Glutamatergic neuron (in vitro differentiated cells): ENCODE results near the gene ZNF365. TPM values are rescaled to one million over a fixed set of nuclear protein-coding genes. Genes with fewer than 3 reads are reported as not detected.

Experiments used
- DNase-seq: peaks from one replicate; pipeline ENCODE4 v3.0.0; 2022
- H3K27ac Mint-ChIP-seq: one replicate; pipeline ENCODE4 v1.8.0; 2020; ENCODE audit warnings: mild to moderate bottlenecking, mixed read lengths, inconsistent platforms; ENCODE audit not compliant: unreplicated experiment
- H3K27me3 Mint-ChIP-seq: one replicate; pipeline ENCODE4 v1.8.0; 2020; ENCODE audit warnings: mild to moderate bottlenecking, moderate library complexity, mixed read lengths, inconsistent platforms; ENCODE audit not compliant: unreplicated experiment
- H3K36me3 Mint-ChIP-seq: one replicate; pipeline ENCODE4 v1.8.0; 2020; ENCODE audit warnings: mild to moderate bottlenecking, mixed read lengths, inconsistent platforms; ENCODE audit not compliant: unreplicated experiment
- H3K4me1 Mint-ChIP-seq: one replicate; pipeline ENCODE4 v1.8.0; 2020; ENCODE audit warnings: mild to moderate bottlenecking, low read depth, mixed read lengths, inconsistent platforms; ENCODE audit not compliant: unreplicated experiment
- H3K4me3 Mint-ChIP-seq: one replicate; pipeline ENCODE4 v1.8.0; 2020; ENCODE audit warnings: mild to moderate bottlenecking, mixed read lengths, inconsistent platforms; ENCODE audit not compliant: unreplicated experiment
- H3K9me3 Mint-ChIP-seq: one replicate; pipeline ENCODE4 v1.8.0; 2020; ENCODE audit warnings: mild to moderate bottlenecking, moderate library complexity, mixed read lengths, inconsistent platforms; ENCODE audit not compliant: unreplicated experiment
- total RNA-seq: library from RNA; stranded (reverse); fragmentation: NEBNext Ultra II Directional; extraction: Animal tissue kit (Norgen Biotek cat#: 25700); gene quantifications from one replicate; pipeline ENCODE4 v1.2.1, GENCODE V29; 2021; ENCODE audit not compliant: unreplicated experiment
- TF ChIP-seq, protein P1 (sequence below): fragments of 200-600 bp; sonication (generic); IDR thresholded peaks from one replicate; pipeline ENCODE4 v1.5.0; 2021; ENCODE audit not compliant: partially characterized antibody, unreplicated experiment

Gene ZNF365
- total RNA-seq, 1 donor from 2014 or later: 0.76 TPM

DNA sequence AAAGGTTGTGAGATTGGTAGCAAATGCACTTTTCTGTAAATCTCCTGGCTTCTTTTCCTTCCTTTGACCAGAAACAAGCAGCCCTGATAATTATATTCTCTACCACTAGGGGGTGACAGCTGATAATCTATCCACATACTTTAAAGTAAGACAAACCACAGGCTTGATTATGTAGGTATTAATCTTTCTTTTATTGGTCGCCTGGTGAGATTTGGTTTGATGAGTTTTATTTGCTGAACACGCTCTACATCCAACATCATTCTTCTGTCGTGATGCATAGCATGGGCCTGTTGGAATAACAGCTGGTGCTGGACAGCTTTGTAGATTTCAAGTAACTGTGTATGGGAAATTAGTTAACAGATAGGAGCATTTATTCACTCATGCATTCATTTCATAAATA, 63.5 kb downstream of the ZNF365 start:
- Mint-ChIP-seq H3K4me3 (no peak overlapping the region), H3K36me3 (no peaks in the 10 kb centered on the region), H3K9me3 (no peaks in the 10 kb centered on the region)

DNA sequence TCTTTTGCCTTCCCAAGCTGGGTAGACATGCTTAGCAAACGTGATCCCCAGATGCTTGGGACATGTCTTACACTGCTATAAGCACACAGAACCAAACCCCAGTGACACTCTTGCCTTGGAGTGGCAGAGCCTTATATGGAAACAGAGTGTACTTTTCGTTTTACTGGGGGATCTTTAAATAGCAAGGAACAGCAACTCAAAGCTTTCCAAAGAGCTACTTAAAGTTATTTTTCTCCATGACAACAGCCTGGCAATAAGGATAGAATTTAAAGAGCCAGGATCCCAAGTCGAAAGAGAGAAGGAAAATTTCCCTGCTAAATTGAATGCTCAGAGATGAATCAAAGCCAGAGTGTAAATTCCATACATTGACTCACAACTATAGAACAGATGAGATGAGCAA, 67.8 kb downstream of the ZNF365 start:
- H3K4me1 Mint-ChIP-seq: no peaks in the 10 kb centered on the region

More for the DNA sequence above, 63.5 kb downstream of the ZNF365 start:
- no peak overlapping the region for H3K27ac Mint-ChIP-seq
- H3K27me3 Mint-ChIP-seq: no peaks in the 10 kb centered on the region
- TF ChIP-seq, protein P1, sequence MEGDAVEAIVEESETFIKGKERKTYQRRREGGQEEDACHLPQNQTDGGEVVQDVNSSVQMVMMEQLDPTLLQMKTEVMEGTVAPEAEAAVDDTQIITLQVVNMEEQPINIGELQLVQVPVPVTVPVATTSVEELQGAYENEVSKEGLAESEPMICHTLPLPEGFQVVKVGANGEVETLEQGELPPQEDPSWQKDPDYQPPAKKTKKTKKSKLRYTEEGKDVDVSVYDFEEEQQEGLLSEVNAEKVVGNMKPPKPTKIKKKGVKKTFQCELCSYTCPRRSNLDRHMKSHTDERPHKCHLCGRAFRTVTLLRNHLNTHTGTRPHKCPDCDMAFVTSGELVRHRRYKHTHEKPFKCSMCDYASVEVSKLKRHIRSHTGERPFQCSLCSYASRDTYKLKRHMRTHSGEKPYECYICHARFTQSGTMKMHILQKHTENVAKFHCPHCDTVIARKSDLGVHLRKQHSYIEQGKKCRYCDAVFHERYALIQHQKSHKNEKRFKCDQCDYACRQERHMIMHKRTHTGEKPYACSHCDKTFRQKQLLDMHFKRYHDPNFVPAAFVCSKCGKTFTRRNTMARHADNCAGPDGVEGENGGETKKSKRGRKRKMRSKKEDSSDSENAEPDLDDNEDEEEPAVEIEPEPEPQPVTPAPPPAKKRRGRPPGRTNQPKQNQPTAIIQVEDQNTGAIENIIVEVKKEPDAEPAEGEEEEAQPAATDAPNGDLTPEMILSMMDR: peak; percentile 92
- no peak for DNase-seq
- peaks cover 3% of the 10 kb centered on the region for H3K4me1 Mint-ChIP-seq

DNA sequence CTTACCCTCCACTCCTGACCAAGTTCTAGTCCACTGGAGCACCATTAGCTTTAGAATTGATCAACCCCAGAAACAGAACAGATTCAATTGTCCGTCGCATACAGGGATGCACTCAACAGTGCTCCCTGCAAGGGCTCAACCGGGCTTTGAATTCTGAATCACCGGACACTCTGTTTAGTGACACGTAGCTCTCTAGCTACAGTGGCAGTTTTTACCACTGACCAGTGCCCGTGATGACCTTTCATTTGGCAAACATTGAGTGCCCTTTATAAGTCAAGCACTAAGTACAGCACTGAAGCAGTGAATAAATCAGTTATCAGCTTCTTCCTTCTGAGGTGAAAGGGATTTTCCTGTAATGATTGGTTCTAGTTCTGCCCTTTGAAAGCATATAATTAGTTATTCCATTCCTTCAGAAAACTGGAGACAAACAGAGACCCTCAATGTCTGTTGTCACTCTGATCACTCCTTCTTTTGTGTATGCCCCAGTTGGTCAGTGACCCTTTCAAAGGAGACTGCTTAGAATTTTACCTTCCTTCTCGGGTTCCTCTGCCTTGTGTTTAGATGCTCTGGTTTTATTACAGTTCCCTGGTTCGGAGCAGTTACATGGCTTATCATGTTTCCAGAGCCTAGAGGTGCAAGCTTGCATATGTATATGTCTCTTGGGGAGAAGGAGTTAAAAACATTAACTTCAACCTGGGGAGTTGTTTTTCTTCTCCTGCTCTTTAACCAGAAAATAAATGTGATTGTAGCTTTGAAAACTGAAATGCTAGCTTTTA, 68.9 kb downstream of the ZNF365 start:
- Mint-ChIP-seq H3K4me1 (no peaks in the 10 kb centered on the region), H3K36me3 (no peaks in the 10 kb centered on the region), H3K27me3 (no peaks in the 10 kb centered on the region), H3K4me3 (no peak overlapping the region), H3K9me3 (no peaks in the 10 kb centered on the region), H3K27ac (no peak overlapping the region)
- TF ChIP-seq, protein P1: no peak
- no peak for DNase-seq

More for the DNA sequence above, 67.8 kb downstream of the ZNF365 start:
- Mint-ChIP-seq H3K27ac (no peak overlapping the region), H3K4me3 (no peak overlapping the region), H3K27me3 (no peaks in the 10 kb centered on the region), H3K36me3 (no peaks in the 10 kb centered on the region), H3K9me3 (no peaks in the 10 kb centered on the region)
- DNase-seq: no peak
- TF ChIP-seq, protein P1: no peak

DNA sequence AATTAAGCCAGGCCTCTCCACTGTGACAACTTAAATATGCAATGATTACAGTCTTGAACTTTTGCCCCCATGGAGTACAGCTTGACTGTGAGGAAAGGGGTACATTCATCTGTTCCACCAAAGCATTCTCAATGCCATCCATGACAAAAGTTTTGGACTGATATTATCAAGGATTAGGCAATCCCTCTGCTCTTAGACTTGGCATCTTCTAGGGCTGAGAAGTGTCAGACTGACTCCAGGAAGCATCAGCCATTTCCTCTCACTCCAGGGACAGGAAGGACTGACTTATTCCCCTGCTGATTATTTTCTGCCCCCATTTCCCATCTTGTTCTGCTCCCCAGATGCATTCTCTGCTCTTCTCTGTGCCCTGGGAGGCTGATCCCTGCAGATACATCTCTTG, 69.7 kb downstream of the ZNF365 start:
- Mint-ChIP-seq H3K9me3 (no peaks in the 10 kb centered on the region), H3K4me1 (no peaks in the 10 kb centered on the region), H3K27ac (no peak overlapping the region), H3K27me3 (no peaks in the 10 kb centered on the region), H3K4me3 (no peak overlapping the region), H3K36me3 (no peaks in the 10 kb centered on the region)
- DNase-seq: no peak
- TF ChIP-seq, protein P1: no peak

DNA sequence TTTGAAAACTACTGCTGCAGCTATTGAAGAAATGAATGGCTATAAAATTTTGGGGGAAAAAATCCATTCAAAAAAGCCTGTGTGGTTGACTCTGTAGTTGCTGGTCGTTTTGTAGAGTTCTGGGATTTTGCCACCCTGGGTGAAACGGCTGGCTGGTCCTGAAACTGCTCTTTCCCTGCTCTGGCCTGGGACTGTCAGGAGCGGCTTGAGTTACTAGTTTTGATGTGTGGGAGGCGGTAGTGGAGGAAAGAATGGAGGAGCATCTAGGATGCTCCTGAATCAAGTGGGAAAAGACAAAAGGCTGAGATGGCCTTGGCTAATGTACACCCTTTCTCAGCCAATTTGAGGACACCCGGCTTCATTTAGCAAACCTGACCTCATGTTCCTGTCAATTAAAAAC, 72.5 kb downstream of the ZNF365 start:
- Mint-ChIP-seq H3K36me3 (no peaks in the 10 kb centered on the region), H3K27me3 (no peaks in the 10 kb centered on the region), H3K4me1 (no peaks in the 10 kb centered on the region), H3K27ac (no peak overlapping the region), H3K4me3 (no peak overlapping the region), H3K9me3 (no peaks in the 10 kb centered on the region)
- TF ChIP-seq, protein P1: no peak
- DNase-seq: no peak
